Neural cell (in vitro differentiated cells): Measurements from ENCODE around the gene WASF1. TPM values are rescaled to one million over a fixed set of nuclear protein-coding genes. Genes with fewer than 3 reads are reported as not detected.

Source experiments
- H2AFZ ChIP-seq: fragments of 200-600, 300-800 bp; sonication (generic), shearing (Covaris generic); 2 replicates; pipeline ENCODE4 v1.6.0; 2014; ENCODE audit warnings: low read depth, mild to moderate bottlenecking, antibody characterized with exemption, low read length, moderate library complexity
- H3F3A ChIP-seq: fragments of 200-600 bp; shearing (Covaris generic); 2 replicates; pipeline ENCODE4 v1.6.1; 2016; ENCODE audit warnings: mild to moderate bottlenecking, moderate library complexity, mixed read lengths, antibody characterized with exemption, low read length; ENCODE audit not compliant: insufficient read depth, poor library complexity, severe bottlenecking
- H3K27ac ChIP-seq: fragments of 200-600, 300-800 bp; sonication (generic), shearing (Covaris generic); 2 replicates; pipeline ENCODE4 v1.5.1; 2014; ENCODE audit warnings: mild to moderate bottlenecking, low read length, moderate library complexity
- H3K27me3 ChIP-seq: fragments of 300-800, 200-600 bp; sonication (generic), shearing (Covaris generic); 2 replicates; pipeline ENCODE4 v1.6.0; 2014; ENCODE audit warnings: mild to moderate bottlenecking, low read depth, low read length, moderate library complexity; ENCODE audit not compliant: insufficient read depth
- H3K36me3 ChIP-seq: fragments of 300-800, 200-600 bp; sonication (generic), shearing (Covaris generic); 2 replicates; pipeline ENCODE4 v1.5.1; 2014; ENCODE audit warnings: mild to moderate bottlenecking, antibody characterized with exemption, low read length, moderate library complexity; ENCODE audit not compliant: insufficient read depth
- H3K4me2 ChIP-seq: fragments of 300-800, 200-600 bp; sonication (generic), shearing (Covaris generic); 2 replicates; pipeline ENCODE4 v1.6.0; 2014; ENCODE audit warnings: mild to moderate bottlenecking, low read length
- H3K4me3 ChIP-seq: fragments of 300-800, 200-600 bp; sonication (generic), shearing (Covaris generic); 2 replicates; pipeline ENCODE4 v1.5.1; 2014; ENCODE audit warnings: mild to moderate bottlenecking, low read length, moderate library complexity
- H3K79me2 ChIP-seq: fragments of 200-600 bp; shearing (Covaris generic); replicated peaks from 2 replicates; pipeline ENCODE4 v1.6.0; 2014; ENCODE audit warnings: mild to moderate bottlenecking, low read length, moderate library complexity; ENCODE audit not compliant: insufficient read depth
- H3K9ac ChIP-seq: fragments of 300-800, 200-600 bp; sonication (generic), shearing (Covaris generic); 2 replicates; pipeline ENCODE4 v1.6.1; 2016; ENCODE audit warnings: mild to moderate bottlenecking, low read length, mixed read lengths
- H3K9me2 ChIP-seq: fragments of 200-600 bp; shearing (Covaris generic); 2 replicates; pipeline ENCODE4 v1.6.1; 2016; ENCODE audit warnings: mild to moderate bottlenecking, low read length, mixed read lengths; ENCODE audit not compliant: insufficient read depth
- H3K9me3 ChIP-seq: fragments of 200-600, 300-800 bp; sonication (generic), shearing (Covaris generic); 2 replicates; pipeline ENCODE4 v1.6.1; 2016; ENCODE audit warnings: mild to moderate bottlenecking, mixed run types, low read length, moderate library complexity, mixed read lengths
- H4K20me1 ChIP-seq: fragments of 200-600 bp; shearing (Covaris generic); 2 replicates; pipeline ENCODE4 v1.6.1; 2016; ENCODE audit warnings: mild to moderate bottlenecking, mixed run types; ENCODE audit not compliant: insufficient read depth
- EP300 ChIP-seq: fragments of 450-650 bp; conservative IDR thresholded peaks from 2 replicates; pipeline ENCODE4 v1.6.1; 2014; ENCODE audit warnings: antibody characterized with exemption, mild to moderate bottlenecking, moderate library complexity; ENCODE audit not compliant: poor library complexity, severe bottlenecking
- EZH2 ChIP-seq: fragments of 200-600, 300-800 bp; shearing (Covaris generic), sonication (generic); IDR thresholded peaks from 2 replicates; pipeline ENCODE4 v1.6.1; 2014; ENCODE audit warnings: antibody characterized with exemption, low read length, borderline replicate concordance, mild to moderate bottlenecking; ENCODE audit not compliant: insufficient read depth, poor library complexity, severe bottlenecking
- MXI1 ChIP-seq: fragments of 450-650 bp; conservative IDR thresholded peaks from 2 replicates; pipeline ENCODE4 v1.6.1; 2014; ENCODE audit warnings: antibody characterized with exemption, mild to moderate bottlenecking; ENCODE audit not compliant: poor library complexity, severe bottlenecking
- POLR2AphosphoS5 ChIP-seq: IDR thresholded peaks from 2 replicates; pipeline ENCODE4 v1.6.1; 2012
- RAD21 ChIP-seq: fragments of 450-650 bp; conservative IDR thresholded peaks from 2 replicates; pipeline ENCODE4 v1.6.1; 2014; ENCODE audit warnings: antibody characterized with exemption, mild to moderate bottlenecking, moderate library complexity
- SMC3 ChIP-seq: fragments of 450-650 bp; conservative IDR thresholded peaks from 2 replicates; pipeline ENCODE4 v1.6.1; 2014; ENCODE audit warnings: antibody characterized with exemption, mild to moderate bottlenecking, moderate library complexity; ENCODE audit not compliant: poor library complexity
- TAF1 ChIP-seq: IDR thresholded peaks from 2 replicates; pipeline ENCODE4 v1.6.1; 2012; ENCODE audit warnings: low read depth
- polyA plus RNA-seq: library from polyadenylated mRNA; depleted of rRNA; stranded (reverse); fragments of >200 nt; gene quantifications from 2 replicates; pipeline ENCODE4 v1.2.3, GENCODE V29; 2014
- TF ChIP-seq, protein P1 (sequence below): fragments of 450-650 bp; IDR thresholded peaks from 2 replicates; pipeline ENCODE4 v1.5.1; 2014; ENCODE audit warnings: antibody characterized with exemption, mild to moderate bottlenecking, moderate library complexity; ENCODE audit not compliant: poor library complexity, severe bottlenecking
- TF ChIP-seq, protein P2 (sequence below): IDR thresholded peaks from 2 replicates; pipeline ENCODE4 v1.6.1; 2012; ENCODE audit warnings: borderline replicate concordance

The WASF1 gene
- polyA plus RNA-seq, 1 donor from 2014 or later, result 89.7 TPM

DNA sequence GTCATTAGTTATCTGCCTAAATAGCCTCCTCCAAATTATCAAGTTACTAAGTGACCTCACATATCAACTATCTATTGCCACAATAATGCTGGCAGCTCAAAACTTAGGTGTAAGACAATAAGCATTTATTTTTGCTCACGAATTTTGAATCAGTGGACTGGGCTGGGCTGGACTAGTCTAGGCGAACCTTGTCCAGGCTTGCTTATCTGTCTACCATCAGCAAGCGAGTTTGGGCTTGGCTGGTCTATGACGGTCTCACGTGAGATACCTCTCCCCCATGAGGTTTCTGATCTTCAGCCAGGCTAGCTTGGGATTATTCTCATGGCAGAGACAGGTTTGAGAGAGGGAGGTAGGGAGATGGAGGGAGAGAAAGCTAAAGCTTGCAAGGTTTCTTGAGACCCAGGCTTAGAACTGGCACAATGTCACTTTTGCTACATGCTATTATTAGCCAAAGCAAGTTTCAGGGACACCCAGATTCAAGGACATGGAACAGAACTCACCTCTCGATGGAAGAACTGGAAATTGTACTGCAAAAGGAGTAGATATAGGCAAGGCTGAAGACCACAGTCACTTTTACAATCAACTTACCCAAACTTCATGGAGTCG, 80.9 kb downstream of the WASF1 start:
- no peak overlapping the region for H3K27ac ChIP-seq
- no peak overlapping the region for H3K9ac ChIP-seq
- no peaks in the 10 kb centered on the region for H3F3A ChIP-seq
- no peak overlapping the region for H3K4me3 ChIP-seq
- no peak overlapping the region for H2AFZ ChIP-seq
- H3K9me3 ChIP-seq, result no peaks in the 10 kb centered on the region
- no peak overlapping the region for H3K4me2 ChIP-seq
- H3K9me2 ChIP-seq, result no peaks in the 10 kb centered on the region
- TF ChIP-seq, protein P1, sequence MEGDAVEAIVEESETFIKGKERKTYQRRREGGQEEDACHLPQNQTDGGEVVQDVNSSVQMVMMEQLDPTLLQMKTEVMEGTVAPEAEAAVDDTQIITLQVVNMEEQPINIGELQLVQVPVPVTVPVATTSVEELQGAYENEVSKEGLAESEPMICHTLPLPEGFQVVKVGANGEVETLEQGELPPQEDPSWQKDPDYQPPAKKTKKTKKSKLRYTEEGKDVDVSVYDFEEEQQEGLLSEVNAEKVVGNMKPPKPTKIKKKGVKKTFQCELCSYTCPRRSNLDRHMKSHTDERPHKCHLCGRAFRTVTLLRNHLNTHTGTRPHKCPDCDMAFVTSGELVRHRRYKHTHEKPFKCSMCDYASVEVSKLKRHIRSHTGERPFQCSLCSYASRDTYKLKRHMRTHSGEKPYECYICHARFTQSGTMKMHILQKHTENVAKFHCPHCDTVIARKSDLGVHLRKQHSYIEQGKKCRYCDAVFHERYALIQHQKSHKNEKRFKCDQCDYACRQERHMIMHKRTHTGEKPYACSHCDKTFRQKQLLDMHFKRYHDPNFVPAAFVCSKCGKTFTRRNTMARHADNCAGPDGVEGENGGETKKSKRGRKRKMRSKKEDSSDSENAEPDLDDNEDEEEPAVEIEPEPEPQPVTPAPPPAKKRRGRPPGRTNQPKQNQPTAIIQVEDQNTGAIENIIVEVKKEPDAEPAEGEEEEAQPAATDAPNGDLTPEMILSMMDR, result no peak
- TF ChIP-seq SMC3 (no peak), POLR2AphosphoS5 (no peak), EZH2 (no peak), RAD21 (no peak), TAF1 (no peak), MXI1 (no peak), EP300 (no peak)
- TF ChIP-seq, protein P2, sequence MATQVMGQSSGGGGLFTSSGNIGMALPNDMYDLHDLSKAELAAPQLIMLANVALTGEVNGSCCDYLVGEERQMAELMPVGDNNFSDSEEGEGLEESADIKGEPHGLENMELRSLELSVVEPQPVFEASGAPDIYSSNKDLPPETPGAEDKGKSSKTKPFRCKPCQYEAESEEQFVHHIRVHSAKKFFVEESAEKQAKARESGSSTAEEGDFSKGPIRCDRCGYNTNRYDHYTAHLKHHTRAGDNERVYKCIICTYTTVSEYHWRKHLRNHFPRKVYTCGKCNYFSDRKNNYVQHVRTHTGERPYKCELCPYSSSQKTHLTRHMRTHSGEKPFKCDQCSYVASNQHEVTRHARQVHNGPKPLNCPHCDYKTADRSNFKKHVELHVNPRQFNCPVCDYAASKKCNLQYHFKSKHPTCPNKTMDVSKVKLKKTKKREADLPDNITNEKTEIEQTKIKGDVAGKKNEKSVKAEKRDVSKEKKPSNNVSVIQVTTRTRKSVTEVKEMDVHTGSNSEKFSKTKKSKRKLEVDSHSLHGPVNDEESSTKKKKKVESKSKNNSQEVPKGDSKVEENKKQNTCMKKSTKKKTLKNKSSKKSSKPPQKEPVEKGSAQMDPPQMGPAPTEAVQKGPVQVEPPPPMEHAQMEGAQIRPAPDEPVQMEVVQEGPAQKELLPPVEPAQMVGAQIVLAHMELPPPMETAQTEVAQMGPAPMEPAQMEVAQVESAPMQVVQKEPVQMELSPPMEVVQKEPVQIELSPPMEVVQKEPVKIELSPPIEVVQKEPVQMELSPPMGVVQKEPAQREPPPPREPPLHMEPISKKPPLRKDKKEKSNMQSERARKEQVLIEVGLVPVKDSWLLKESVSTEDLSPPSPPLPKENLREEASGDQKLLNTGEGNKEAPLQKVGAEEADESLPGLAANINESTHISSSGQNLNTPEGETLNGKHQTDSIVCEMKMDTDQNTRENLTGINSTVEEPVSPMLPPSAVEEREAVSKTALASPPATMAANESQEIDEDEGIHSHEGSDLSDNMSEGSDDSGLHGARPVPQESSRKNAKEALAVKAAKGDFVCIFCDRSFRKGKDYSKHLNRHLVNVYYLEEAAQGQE, result no peak
- no peaks in the 10 kb centered on the region for H3K27me3 ChIP-seq
- peaks cover 23% of the 10 kb centered on the region for H3K36me3 ChIP-seq
- no peaks in the 10 kb centered on the region for H4K20me1 ChIP-seq
- no peaks in the 10 kb centered on the region for H3K79me2 ChIP-seq

DNA sequence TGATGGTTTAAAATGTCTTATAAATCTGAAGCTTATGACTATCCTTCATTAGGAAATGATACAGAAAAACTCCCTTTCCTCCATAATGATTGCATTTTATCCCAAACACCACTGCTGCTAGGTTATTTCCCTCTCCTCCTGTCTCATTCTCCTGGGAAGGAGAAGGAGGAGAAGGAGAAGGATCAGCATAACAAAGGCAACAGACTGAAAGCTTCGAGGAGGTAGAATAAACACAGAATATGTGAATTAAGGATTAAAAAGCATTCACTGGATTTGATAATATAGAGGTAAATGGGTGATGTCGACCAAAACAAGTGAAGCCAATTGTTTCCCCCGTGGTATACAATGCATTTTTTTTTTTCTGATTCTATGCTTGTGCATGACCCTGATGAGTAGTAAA, 82.0 kb downstream of the WASF1 start:
- H2AFZ ChIP-seq, result no peak overlapping the region
- H3K27me3 ChIP-seq, result no peaks in the 10 kb centered on the region
- TF ChIP-seq RAD21 (no peak), TAF1 (no peak), EP300 (no peak), EZH2 (no peak), POLR2AphosphoS5 (no peak), SMC3 (no peak), MXI1 (no peak)
- TF ChIP-seq, protein P2, result no peak
- TF ChIP-seq, protein P1, result no peak
- no peaks in the 10 kb centered on the region for H3F3A ChIP-seq
- no peak overlapping the region for H3K4me3 ChIP-seq
- no peaks in the 10 kb centered on the region for H4K20me1 ChIP-seq
- H3K9me3 ChIP-seq, result no peaks in the 10 kb centered on the region
- no peak overlapping the region for H3K27ac ChIP-seq
- no peaks in the 10 kb centered on the region for H3K79me2 ChIP-seq
- H3K9me2 ChIP-seq, result no peaks in the 10 kb centered on the region
- no peak overlapping the region for H3K4me2 ChIP-seq
- H3K36me3 ChIP-seq, result peaks cover 20% of the 10 kb centered on the region
- H3K9ac ChIP-seq, result no peak overlapping the region
